NB4 (cell line): ENCODE results near the gene TMEM72.
A peak's percentile ranks its signal among the peaks of the same experiment; 100 is the strongest.

Source experiments
- DNase-seq: peaks from one replicate; pipeline ENCODE4 v3.0.0; 2010; ENCODE audit warnings: low read depth
- H3K4me3 ChIP-seq: one replicate; pipeline ENCODE4 v1.5.1; 2011; ENCODE audit warnings: mild to moderate bottlenecking, low read depth, low read length, moderate library complexity
- CTCF ChIP-seq: IDR thresholded peaks from one replicate; pipeline ENCODE4 v1.5.1; 2012; ENCODE audit warnings: low read depth, low read length
- MAX ChIP-seq: IDR thresholded peaks from 2 replicates; pipeline ENCODE4 v1.6.1; 2011; ENCODE audit warnings: low read depth, low read length
- MYC ChIP-seq: IDR thresholded peaks from 2 replicates; pipeline ENCODE4 v1.6.1; 2011; ENCODE audit warnings: low read depth, low read length
- POLR2A ChIP-seq: IDR thresholded peaks from 2 replicates; pipeline ENCODE4 v1.6.1; 2011; ENCODE audit warnings: mild to moderate bottlenecking; ENCODE audit not compliant: insufficient read length; ENCODE audit errors: extremely low read depth

Gene TMEM72

DNA sequence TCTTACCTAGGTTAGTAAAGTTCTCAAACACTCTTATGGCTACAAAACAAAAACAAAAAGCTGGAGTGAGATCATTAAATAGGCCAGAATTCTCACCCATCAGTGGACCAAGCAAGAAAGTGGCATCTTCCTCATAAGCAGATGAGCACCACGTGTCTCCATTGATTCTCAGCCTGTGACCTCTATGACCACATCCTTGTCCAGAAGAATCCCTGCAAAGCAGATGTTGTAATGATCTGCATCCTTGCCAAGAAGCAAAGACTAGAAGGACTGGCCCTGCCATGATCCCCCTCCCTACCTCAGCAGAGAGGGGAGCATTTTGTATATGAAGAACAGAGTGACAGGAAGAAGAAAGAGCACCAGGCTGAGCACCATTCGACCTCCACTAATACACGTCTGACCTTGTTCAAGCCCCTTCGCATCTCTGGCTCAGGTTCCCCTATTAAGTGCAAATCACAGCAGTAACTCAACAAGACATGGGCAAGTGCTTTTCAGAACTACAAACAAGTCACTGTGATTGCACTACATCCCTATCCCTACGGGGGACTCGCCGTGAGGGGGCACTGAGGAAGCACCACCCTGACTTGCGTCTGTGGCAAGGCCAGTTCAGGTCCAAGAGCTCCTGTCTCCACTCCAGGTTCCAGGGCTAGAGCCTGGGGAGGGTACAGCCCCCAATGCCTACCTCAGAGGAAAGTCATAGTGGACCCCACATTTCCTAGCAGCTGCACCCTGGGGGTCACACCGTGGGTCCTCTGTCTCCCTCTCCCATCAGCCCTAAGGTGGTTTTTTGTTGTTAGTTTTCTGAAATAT lies 26.3 kb downstream of the TMEM72 start:
- H3K4me3 ChIP-seq, result no peak overlapping the region
- peak; percentile 48 for DNase-seq
- peak; percentile 36; the same call in 1 of the 2 replicates for TF ChIP-seq MAX
- TF ChIP-seq MYC, result no peak
- TF ChIP-seq POLR2A, result no peak
- no peak for TF ChIP-seq CTCF

GRCh38 chr10:44938956-44939355 lies 27.8 kb downstream of the TMEM72 start:
- peak; percentile 68 for DNase-seq
- H3K4me3 ChIP-seq, result no peak overlapping the region
- TF ChIP-seq MYC, result no peak
- no peak for TF ChIP-seq MAX
- no peak for TF ChIP-seq POLR2A
- TF ChIP-seq CTCF, result no peak

DNA sequence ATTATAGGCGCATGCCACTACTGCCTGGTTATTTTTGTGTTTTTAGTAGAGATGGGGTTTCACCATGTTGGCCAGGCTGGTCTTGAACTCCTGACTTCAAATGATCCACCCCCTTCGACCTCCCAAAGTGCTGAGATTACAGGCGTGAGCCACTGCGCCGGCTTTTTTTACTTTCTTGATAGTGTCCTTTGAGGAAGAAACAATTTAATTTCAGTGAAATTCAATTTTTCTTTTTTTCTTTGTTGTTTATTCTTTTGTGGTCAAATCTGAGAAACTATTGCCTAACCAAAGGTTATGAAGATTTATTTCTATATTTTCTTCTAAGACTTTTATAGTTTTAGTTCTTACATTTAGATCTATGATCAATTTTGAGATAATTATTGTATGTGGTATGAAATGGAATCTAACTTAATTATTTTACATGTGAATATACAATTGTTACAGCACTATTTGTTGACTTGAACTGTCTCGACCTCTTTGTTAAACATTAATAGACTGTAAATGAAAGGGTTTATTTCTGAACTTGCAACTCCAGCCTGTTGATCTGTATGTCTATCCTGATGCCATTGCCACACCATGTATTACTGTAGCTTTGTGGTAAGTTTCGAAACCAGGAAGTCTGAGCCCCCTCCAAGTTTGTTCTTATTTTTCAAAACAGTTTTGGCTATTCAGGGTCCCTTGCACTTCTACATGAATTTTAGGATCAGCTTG lies 28.7 kb downstream of the TMEM72 start:
- DNase-seq, result peak; percentile 94

GRCh38 chr10:44944354-44944753 lies 33.2 kb downstream of the TMEM72 start:
- H3K4me3 ChIP-seq, result no peak overlapping the region
- TF ChIP-seq MAX (no peak), POLR2A (no peak), MYC (no peak), CTCF (no peak)
- no peak for DNase-seq

More for the DNA sequence above, 28.7 kb downstream of the TMEM72 start:
- TF ChIP-seq POLR2A (no peak), MAX (no peak), MYC (no peak), CTCF (no peak)
- no peak overlapping the region for H3K4me3 ChIP-seq

DNA sequence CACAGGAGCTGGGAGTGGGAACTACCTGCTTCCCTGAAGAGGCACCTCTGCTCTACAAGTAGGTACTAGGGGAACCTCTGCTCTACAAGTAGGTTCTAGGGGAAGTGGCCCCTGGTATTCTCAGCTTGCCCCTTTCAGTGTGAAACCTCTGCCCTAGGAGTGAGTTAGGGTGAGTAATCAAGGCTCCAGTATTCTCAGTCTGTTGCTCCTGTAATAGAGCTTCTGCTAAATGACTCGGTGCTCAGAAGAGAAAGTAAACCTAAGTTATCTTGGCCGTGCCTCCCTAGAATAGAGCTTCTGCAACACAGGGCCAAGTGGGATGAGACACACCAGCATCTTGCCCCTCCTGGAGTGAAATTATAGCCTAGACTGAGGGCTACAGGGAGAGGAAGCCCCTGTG lies 35.1 kb downstream of the TMEM72 start:
- H3K4me3 ChIP-seq, result no peak overlapping the region
- DNase-seq, result peak; percentile 44
- no peak for TF ChIP-seq MAX
- TF ChIP-seq POLR2A, result no peak
- TF ChIP-seq CTCF, result no peak
- TF ChIP-seq MYC, result no peak
